SW 1271 (cell line): ENCODE measurements around the gene P2RX3.
"Not testable (repeated sequence)": the region's sequence is repeated elsewhere in the genome, so short reads cannot be mapped to it uniquely, and the experiment has no call there.

Experiments used
- DNase-seq, 2 experiments: peaks; one replicate each; lab custom pipeline; 2025; lab: John Stamatoyannopoulos, UW

The P2RX3 gene

GRCh38 chr11:57338142-57338541 is at the start of gene P2RX3:
P2RX3 (plus strand) TSS chr11:57338352; CDS start chr11:57338551, 199 bp downstream.
- DNase-seq: no peak

- no peak for DNase-seq
Measured at GRCh38 chr11:57288771-57289579, 49.2 kb upstream of the P2RX3 start.

- DNase-seq: no peak
Measured at GRCh38 chr11:57290288-57290687, 47.9 kb upstream of the P2RX3 start.

- no peak for DNase-seq
Measured at GRCh38 chr11:57294225-57295131, 43.7 kb upstream of the P2RX3 start.

- DNase-seq: not testable (repeated sequence)
Measured at GRCh38 chr11:57296205-57296604, 41.9 kb upstream of the P2RX3 start.

GRCh38 chr11:57297221-57297620 is 40.9 kb upstream of the P2RX3 start:
- DNase-seq: no peak

GRCh38 chr11:57299150-57299737 is 38.9 kb upstream of the P2RX3 start:
- no peak for DNase-seq

GRCh38 chr11:57300785-57301184 is 37.4 kb upstream of the P2RX3 start:
- no peak for DNase-seq

- DNase-seq: no peak
Measured at GRCh38 chr11:57301711-57302423, 36.3 kb upstream of the P2RX3 start.

- DNase-seq: no peak
Measured at GRCh38 chr11:57302489-57302888, 35.7 kb upstream of the P2RX3 start.

GRCh38 chr11:57303280-57303989 is 34.7 kb upstream of the P2RX3 start:
- DNase-seq: no peak

- no peak for DNase-seq
Measured at GRCh38 chr11:57303990-57304579, 34.1 kb upstream of the P2RX3 start.

GRCh38 chr11:57305523-57305922 is 32.6 kb upstream of the P2RX3 start:
- DNase-seq: no peak

GRCh38 chr11:57306161-57306876 is 31.8 kb upstream of the P2RX3 start:
- DNase-seq: no peak

- DNase-seq: no peak
Measured at GRCh38 chr11:57306940-57307565, 31.1 kb upstream of the P2RX3 start.

GRCh38 chr11:57307666-57308270 is 30.4 kb upstream of the P2RX3 start:
- DNase-seq: no peak

GRCh38 chr11:57308426-57309060 is 29.6 kb upstream of the P2RX3 start:
- DNase-seq: no peak

- no peak for DNase-seq
Measured at GRCh38 chr11:57309106-57310059, 28.8 kb upstream of the P2RX3 start.
